HL-60 (cell line): ENCODE results near the gene DOCK9.

Experiments
- DNase-seq, 2 experiments: peaks; one replicate each; pipeline ENCODE4 v3.0.0-alpha.2; 2010 to 2020; ENCODE audit warnings: low read depth in 1 of 2, low spot score in 1 of 2
- H3K27ac ChIP-seq: fragments of 250-450 bp; sonication (Bioruptor Pico); replicated peaks from 2 replicates; pipeline ENCODE4 v1.5.1; 2020; ENCODE audit warnings: mild to moderate bottlenecking, moderate library complexity
- H3K27me3 ChIP-seq: fragments of 250-450 bp; sonication (Bioruptor Pico); 2 replicates; pipeline ENCODE4 v1.5.1; 2021; ENCODE audit warnings: mild to moderate bottlenecking, moderate library complexity; ENCODE audit not compliant: insufficient read depth, poor library complexity, severe bottlenecking
- H3K4me3 ChIP-seq: replicated peaks from 2 replicates; pipeline ENCODE4 v1.5.1; 2011; ENCODE audit warnings: mild to moderate bottlenecking, control low read depth, low read length; ENCODE audit not compliant: insufficient read depth
- CTCF ChIP-seq: IDR thresholded peaks from one replicate; pipeline ENCODE4 v1.5.1; 2011; ENCODE audit warnings: low read length, control low read depth, inconsistent platforms; ENCODE audit not compliant: insufficient read depth
- GABPA ChIP-seq: IDR thresholded peaks from 2 replicates; pipeline ENCODE4 v1.6.1; 2012; ENCODE audit warnings: low read depth
- POLR2AphosphoS5 ChIP-seq: IDR thresholded peaks from 2 replicates; pipeline ENCODE4 v1.6.1; 2012; ENCODE audit warnings: low read depth
- REST ChIP-seq: IDR thresholded peaks from 2 replicates; pipeline ENCODE4 v1.6.1; 2012; ENCODE audit warnings: low read depth; ENCODE audit not compliant: insufficient replicate concordance
- SPI1 ChIP-seq: IDR thresholded peaks from 2 replicates; pipeline ENCODE4 v1.6.1; 2012; ENCODE audit warnings: low read depth, mild to moderate bottlenecking, borderline replicate concordance

The DOCK9 gene

GRCh38 chr13:98900442-98900841 lies 77.4 kb downstream of the DOCK9 start:
- no peak for TF ChIP-seq GABPA
- no peak for TF ChIP-seq SPI1
- no peak for TF ChIP-seq REST
- no peak for TF ChIP-seq POLR2AphosphoS5
- no peak for TF ChIP-seq CTCF
- Histone ChIP-seq H3K4me3 (no peak overlapping the region), H3K27me3 (peaks cover 6% of the 10 kb centered on the region), H3K27ac (no peak overlapping the region)
- DNase-seq: no peak

GRCh38 chr13:98897706-98898105 lies 80.2 kb downstream of the DOCK9 start:
- Histone ChIP-seq H3K4me3 (no peak overlapping the region), H3K27me3 (peaks cover 11% of the 10 kb centered on the region), H3K27ac (no peak overlapping the region)
- no peak for TF ChIP-seq REST
- no peak for TF ChIP-seq CTCF
- no peak for TF ChIP-seq POLR2AphosphoS5
- no peak for TF ChIP-seq GABPA
- TF ChIP-seq SPI1: no peak
- no peak for DNase-seq

- Histone ChIP-seq H3K4me3 (no peak overlapping the region), H3K27ac (no peak overlapping the region), H3K27me3 (peaks cover 15% of the 10 kb centered on the region)
- TF ChIP-seq GABPA (no peak), SPI1 (no peak), CTCF (no peak), POLR2AphosphoS5 (no peak), REST (no peak)
- no peak for DNase-seq
These were observed 81.1 kb downstream of the DOCK9 start for GRCh38 chr13:98896868-98897144.
